ENCODE data around the gene GRK5. TPM values are rescaled to one million over a fixed set of nuclear protein-coding genes. Genes with fewer than 3 reads are reported as not detected.

The GRK5 gene
- total and polyA plus RNA-seq, 9 of the 15 experiments (the other 6 are each of a cell fraction or from before 2014, with no cell fraction given) = 0.46 to 0.83 (median 0.67) TPM; not detected in 2

- no peaks in the 10 kb centered on the region for H3K27me3 ChIP-seq (ENCODE audit: control insufficient read depth in 2 of 2, insufficient read depth in 2 of 2, low read length in 2 of 2)
- FAIRE-seq (no peak), ATAC-seq (no peak), DNase-seq (ENCODE audit: extremely low read depth in 1 of 4, low spot score in 3 of 4) (no peak)
- peaks cover 0 to 16% of the 10 kb centered on the region in 2 experiments; a peak in 4 of 5 replicates for H3K4me1 ChIP-seq (replicated peaks in 1 of 2; ENCODE audit: control insufficient read depth in 2 of 2, insufficient read depth in 2 of 2, low read length in 2 of 2)
- in situ Hi-C loops (cut with MboI) = loop anchor here (5.0 kb wide), 1 partner anchor 214 kb away; no protein-coding TSS in a partner anchor
- ChIA-PET CTCF (ENCODE audit: low intra/inter-chr PET ratio) (no interaction called here), POLR2A (interaction anchor here (0.6 kb wide), 1 partner anchor 125 kb away, joined by 4 read pairs; no protein-coding TSS in a partner anchor)
- no peaks in the 10 kb centered on the region for H3K36me3 ChIP-seq (ENCODE audit: control insufficient read depth, insufficient read depth, low read length)
- H3K27ac ChIP-seq (ENCODE audit: extremely low read depth, low read depth, low read length) = no peak overlapping the region
- intact Hi-C loops (cut with micrococcal nuclease) = no loop called here
- WGBS (ENCODE audit: insufficient coverage, low coverage, missing lambda C conversion rate) = 20% methylated on average over 4 of the region's 4 CpGs
- H3K9me1 ChIP-seq (ENCODE audit: control insufficient read depth, insufficient read depth, low read length) = no peaks in the 10 kb centered on the region
- no peak overlapping the region for H3K4me2 ChIP-seq (ENCODE audit: insufficient read depth, low read length)
- no peaks in the 10 kb centered on the region for H3K9me3 ChIP-seq (replicated peaks; ENCODE audit: control insufficient read depth, insufficient read depth, low read depth, low read length)
- H4K20me1 ChIP-seq (replicated peaks; ENCODE audit: control insufficient read depth, insufficient read depth, low read length) = no peaks in the 10 kb centered on the region
- H3K4me3 ChIP-seq = no peak overlapping the region
- no peak for TF ChIP-seq ZNF133 (CRISPR knock-in tag; IDR thresholded peaks at IDR 0.05)
- TF ChIP-seq NBN (IDR thresholded peaks at IDR 0.05; ENCODE audit: low read depth) = no peak
- no peak for TF ChIP-seq MAFF (IDR thresholded peaks at IDR 0.05; ENCODE audit: low read length)
- TF ChIP-seq SPI1 (IDR thresholded peaks at IDR 0.05; ENCODE audit: borderline replicate concordance, low read depth, low read length) = no peak
- no peak for TF ChIP-seq NRF1 (conservative IDR thresholded peaks at IDR 0.05 in 1 of 2, IDR thresholded peaks at IDR 0.05 in 1 of 2)
- no peak for TF ChIP-seq MAZ (CRISPR knock-in tag; conservative IDR thresholded peaks at IDR 0.05 in 1 of 2, IDR thresholded peaks at IDR 0.05 in 1 of 2)
- BruUV-seq (replicated peaks) = no TSS peak
- no peak overlapping the region for H2AFZ ChIP-seq (ENCODE audit: low read depth, low read length)
- H3K9ac ChIP-seq (ENCODE audit: insufficient read depth in 1 of 2, low read depth in 2 of 2, low read length in 2 of 2) = no peak overlapping the region
- no peaks in the 10 kb centered on the region for H3K79me2 ChIP-seq (ENCODE audit: control insufficient read depth, insufficient read depth, low read length)
These were observed 4.4 kb upstream of the GRK5 start for GRCh38 chr10:119203006-119203405.

Measured in K562 (cell line).